HG03520 (cell line): ENCODE data around the gene ASB2.

Source experiments
- ATAC-seq: cut with Tn5 transposase; IDR thresholded peaks from one replicate; pipeline ENCODE4 v1.9.1; 2021; ENCODE audit warnings: mild to moderate bottlenecking, moderate library complexity; ENCODE audit not compliant: unreplicated experiment

The ASB2 gene

DNA sequence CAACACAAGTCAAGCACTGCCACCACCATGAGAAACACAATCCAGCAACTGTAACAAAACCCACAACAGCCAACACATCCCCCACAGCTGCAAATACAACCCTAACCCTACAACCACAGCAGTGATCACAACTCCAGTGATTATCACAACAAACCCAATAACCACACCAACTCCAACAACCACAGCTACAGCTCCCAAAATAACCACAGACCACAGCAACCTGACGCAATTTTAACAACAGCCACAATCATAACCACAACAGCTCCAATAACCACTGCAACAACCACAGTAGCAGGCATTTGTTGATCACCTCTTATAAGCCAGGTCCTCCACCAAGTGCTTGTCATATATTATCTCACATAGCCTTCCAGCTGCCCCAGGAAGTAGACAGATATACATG lies 91.4 kb downstream of the ASB2 start:
- no peak for ATAC-seq
